ENCODE data around the gene OR4D10.
"Not testable (repeated sequence)": the region's sequence is repeated elsewhere in the genome, so short reads cannot be mapped to it uniquely, and the experiment has no call there.

The OR4D10 gene

DNA sequence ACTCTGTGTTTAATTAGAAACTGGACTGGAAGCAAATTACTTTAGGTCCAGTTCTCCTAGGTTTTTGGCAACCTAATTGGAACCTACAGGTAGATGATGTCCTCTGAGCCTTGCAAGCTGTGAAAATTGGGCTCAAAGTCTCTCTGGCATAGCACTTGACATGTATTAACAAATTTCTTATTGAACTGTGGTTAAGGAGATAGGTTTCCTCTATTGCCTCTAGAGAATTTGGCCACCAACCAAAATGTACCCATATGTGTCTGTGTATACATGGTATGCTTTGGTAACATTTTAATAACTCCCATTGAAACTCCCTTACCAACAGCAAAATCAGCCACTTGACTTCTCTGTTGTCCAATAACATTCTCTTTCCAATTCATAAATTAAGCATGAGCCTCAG lies at the start of gene OR4D10:
Gene OR4D10, plus strand, starts transcription at position 301 of the 400 bp plus-strand sequence. CDS start 4,115 bp downstream, outside the sequence.
- no peak for DNase-seq (ENCODE audit: low read depth in 1 of 2, low spot score in 1 of 2)

DNA sequence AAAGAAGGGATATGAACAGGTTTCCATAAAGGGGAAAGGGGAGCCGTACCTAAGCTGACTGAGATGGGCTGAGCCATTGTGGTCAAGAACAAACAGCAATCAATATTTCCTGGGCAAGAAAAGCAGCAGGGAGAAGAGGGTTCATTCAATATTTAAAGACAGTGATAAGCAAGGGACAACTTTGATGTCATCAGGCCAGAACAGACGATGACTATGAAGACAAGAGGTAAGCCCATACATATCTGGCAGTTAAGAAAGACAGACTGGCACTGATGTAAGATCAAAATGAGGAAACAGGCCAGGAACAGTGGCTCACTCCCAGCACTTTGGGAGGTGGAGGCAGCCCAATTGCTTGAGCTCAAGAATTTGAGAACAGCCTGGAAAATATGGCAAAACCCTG lies 49.3 kb upstream of the OR4D10 start:
- no peak for DNase-seq (ENCODE audit: low read depth in 1 of 2, low spot score in 1 of 2)

DNA sequence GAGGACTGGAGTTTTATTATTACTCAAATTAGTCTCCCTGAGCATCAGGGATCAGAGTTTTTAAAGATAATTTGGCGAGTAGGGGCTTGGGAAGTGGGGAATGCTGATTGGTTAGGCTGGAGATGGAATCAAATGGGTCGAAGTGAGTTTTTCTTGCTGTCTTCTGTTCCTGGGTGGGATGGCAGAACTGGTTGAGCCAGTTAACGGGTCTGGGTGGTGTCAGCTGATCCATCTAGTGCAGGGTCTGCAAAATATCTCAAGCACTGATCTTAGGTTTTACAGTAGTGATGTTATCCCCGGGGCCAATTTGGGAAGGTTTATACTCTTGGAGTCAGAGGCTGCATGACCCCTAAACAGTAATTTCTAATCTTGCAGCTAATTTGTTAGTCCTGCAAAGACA lies 48.0 kb upstream of the OR4D10 start:
- DNase-seq (ENCODE audit: low read depth in 1 of 2, low spot score in 1 of 2): no peak

DNA sequence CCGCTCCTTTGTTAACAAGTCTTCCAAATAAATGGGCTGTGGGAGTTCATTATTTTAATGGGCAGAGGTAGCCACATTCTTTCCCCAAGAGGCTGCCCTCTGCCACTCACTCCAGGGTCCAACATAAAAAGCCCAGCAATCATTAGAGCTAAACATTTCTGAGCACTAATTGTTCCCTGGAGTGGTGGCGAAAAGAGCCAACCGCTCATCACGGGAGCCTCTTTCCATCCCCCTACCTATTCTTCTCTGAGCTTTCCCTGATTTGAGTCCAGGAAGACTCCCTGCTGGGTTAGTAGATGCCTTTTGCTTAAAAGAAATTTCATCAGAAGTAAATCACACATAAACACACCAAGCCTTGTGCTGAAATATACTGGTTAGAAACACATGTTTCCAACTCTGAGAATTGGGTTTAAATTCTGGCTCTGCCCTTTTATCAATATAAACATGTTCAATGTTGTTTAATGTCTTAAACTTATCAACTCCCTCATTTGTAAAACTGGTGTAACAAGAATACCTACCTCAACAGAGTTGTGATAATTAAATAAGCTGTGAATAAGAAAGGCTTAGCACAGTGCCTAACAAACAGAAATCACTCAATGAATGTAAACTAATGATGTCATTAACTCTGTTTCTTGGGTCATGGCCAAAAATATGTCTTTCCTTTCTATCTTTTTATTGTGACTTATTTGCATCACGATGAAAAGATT lies 46.6 kb upstream of the OR4D10 start, which contains the start of gene OR5A2:
Gene OR5A2, minus strand, starts transcription at position 53 of the 707 bp plus-strand sequence. CDS start 3,460 bp downstream, outside the sequence.
- DNase-seq (ENCODE audit: low read depth in 1 of 2, low spot score in 1 of 2): no peak

DNA sequence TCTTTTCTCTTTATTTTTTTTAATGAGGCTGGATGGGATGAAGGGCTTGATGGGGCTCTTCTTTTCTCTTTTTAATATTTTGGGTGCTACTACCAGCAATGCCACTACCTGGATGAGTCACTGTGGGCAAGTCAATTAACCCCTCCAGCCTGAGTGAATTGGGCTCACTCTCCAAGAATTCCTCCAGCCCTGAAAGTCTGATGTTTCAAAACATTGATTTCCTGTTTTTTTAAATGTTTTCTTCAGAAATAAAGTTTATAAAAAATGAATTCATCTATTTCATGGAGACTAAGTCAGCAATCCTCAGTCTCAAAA lies 46.1 kb upstream of the OR4D10 start:
- DNase-seq (ENCODE audit: low read depth in 1 of 2, low spot score in 1 of 2): no peak

DNA sequence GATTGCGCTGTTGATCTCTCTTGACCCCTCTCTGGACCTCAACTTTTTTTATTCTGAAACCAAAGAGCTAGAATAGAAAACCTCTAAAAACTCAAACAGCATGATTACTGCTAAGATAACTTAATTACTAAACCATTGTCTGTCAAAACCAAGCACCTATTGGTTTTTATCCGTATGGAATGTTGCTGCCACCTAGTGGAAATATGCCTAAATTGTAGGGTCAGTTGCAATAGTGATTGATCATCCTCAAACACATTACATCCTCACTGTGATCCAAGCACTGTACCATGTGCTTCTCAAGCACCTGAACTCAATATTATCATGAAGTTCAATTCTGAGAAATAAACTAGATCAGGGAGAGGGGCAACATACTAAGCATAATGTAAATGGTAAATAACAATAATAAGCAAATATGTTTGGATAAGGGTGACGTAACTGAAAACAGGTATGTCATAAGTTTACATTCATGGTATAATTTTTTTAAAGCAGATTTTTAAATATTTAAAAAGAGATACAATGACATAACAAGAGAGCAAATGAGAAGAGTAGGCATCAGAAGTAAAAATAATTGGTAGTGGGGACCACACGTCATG lies 43.1 kb upstream of the OR4D10 start:
- peak in 1 of 2 donors; percentile 61 for DNase-seq (ENCODE audit: low read depth in 1 of 2, low spot score in 1 of 2)

DNA sequence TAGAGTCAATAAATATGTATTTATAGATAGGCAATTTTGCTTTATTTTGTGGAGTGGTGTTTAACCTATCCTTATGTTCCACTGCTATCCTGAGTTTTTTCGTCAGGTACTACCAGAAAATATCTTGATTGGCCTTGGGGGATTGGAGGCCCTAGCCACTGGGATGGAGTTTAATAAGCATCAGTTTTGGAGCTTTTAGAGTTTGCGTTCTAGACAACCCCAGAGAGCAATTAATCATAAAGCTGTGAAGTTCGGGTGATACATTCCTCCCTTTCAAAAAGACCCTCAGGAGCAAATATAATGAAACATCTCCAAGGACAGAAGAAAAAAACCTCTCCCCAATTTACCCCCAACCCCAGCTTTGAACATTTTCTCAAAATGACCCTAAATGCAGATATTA lies 36.9 kb upstream of the OR4D10 start, which contains the start of gene OR5A1:
Gene OR5A1, plus strand, starts transcription at position 301 of the 400 bp plus-strand sequence. CDS start 6,700 bp downstream, outside the sequence.
- no peak for DNase-seq (ENCODE audit: low read depth in 1 of 2, low spot score in 1 of 2)

DNA sequence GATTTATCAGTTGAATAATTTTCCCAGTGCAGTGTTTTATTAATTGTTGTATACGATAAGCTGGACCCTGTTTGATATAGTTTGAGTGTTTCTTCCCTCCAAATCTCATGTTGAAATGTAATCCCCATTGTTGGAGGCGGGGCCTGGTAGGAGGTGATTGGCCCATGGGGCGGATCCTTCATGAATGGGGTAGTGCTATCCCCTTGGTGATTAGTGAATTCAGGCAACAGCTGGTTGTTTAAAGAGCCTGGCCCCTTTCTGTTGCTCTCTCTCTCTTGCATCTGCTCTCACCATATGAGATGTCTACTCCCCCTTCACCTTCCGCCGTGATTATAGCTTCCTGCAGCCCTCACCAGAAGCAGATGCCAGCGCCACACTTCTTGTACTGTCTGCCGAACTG lies 35.3 kb upstream of the OR4D10 start:
- DNase-seq (ENCODE audit: low read depth in 1 of 2, low spot score in 1 of 2): no peak

DNA sequence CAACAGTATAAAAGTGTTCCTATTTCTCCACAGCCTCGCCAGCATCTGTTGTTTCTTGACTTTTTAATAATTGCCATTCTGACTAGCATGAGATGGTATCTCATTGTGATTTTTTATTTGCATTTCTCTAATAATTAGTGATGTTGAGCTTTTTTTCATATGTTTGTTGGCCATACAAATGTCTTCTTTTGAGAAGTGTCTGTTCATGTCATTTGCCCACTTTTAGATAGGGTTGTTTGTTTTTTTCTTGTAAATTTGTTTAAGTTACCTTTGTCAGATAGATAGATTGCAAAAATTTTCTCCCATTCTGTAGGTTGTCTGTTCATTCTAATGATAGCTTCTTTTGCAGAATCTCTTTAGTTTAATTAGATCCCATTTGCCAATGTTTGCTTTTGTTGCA lies 27.5 kb upstream of the OR4D10 start:
- DNase-seq (ENCODE audit: low read depth in 1 of 2, low spot score in 1 of 2): not testable (repeated sequence)

DNA sequence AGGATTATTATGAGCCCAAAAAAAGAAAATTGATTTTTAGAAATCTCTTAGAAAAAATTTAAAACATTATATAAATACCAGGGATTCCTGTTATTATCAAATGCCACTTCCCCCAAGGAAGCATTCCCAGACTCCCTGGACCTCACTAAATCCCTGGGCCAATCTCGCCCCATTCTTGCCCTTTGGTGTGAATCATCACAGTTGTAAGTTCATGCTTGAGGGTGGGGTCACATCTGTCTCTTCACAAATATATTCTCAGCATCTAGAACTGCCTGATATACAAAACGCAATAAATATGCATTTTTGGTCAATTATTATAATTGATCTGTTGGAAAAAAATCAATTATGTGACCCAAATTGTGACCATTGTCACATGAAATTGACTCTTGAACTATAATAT lies 24.6 kb upstream of the OR4D10 start:
- no peak for DNase-seq (ENCODE audit: low read depth in 1 of 2, low spot score in 1 of 2)

DNA sequence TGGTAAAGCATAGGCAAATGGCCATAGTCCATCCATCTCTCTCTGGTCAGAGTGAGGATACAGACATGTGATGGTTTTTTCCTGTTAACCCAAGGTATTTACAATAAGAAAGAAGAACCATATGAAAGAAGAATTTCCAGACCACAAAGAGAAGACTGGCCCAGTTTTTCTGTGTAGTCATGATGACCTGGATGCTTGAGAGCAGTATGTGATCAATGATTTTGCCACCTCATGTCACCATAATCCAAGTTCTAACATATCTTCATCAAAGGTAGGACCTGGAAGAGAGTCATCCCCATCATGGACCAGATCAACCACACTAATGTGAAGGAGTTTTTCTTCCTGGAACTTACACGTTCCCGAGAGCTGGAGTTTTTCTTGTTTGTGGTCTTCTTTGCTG lies 16.5 kb upstream of the OR4D10 start, which contains the start of gene OR4D6:
Gene OR4D6, plus strand, starts transcription at position 301 of the 400 bp plus-strand sequence. Its CDS starts 0 bp downstream, at position 301.
- no peak for DNase-seq (ENCODE audit: low read depth in 1 of 2, low spot score in 1 of 2)

DNA sequence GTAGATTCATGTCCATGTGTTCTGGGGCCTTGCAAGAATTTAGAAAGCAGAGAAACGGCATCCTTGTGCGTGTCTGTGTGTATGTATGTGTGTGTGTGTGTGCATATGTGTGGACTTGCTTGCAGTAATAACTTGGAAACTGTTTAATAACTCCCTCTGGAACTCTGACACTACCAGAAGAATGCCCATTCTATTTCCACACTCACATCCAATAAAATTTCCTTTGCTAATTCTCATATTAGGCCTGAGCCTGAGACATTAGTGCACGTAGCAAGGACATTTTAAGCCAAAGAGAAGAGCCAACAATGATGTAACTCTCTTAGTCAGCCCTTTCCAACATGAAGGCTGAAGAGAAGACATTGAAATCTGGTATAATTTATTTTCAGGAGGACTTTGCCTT lies 13.2 kb upstream of the OR4D10 start:
- DNase-seq (ENCODE audit: low read depth in 1 of 2, low spot score in 1 of 2): no peak

DNA sequence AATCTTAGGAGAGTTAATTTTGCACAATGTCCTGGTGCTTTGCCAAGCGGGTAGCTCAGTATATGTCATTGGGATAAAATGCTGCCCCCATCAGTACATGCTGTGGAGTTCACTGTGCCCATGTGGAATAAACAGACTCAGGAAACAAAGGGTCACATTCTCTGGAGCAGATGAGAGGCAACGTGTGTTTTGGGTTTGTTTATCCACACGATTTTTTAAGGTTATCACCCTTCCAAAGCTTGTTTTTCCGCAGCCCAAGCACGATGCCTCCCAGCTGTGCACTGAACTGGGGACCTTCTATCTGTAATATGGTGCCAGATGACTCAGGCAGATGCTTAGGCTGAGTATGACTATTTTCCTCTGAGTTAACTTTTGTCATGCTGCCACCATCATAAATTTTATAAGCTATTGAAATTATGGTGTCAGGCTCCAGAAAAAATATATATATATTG lies 9.9 kb upstream of the OR4D10 start:
- DNase-seq (ENCODE audit: low read depth in 1 of 2, low spot score in 1 of 2): no peak

DNA sequence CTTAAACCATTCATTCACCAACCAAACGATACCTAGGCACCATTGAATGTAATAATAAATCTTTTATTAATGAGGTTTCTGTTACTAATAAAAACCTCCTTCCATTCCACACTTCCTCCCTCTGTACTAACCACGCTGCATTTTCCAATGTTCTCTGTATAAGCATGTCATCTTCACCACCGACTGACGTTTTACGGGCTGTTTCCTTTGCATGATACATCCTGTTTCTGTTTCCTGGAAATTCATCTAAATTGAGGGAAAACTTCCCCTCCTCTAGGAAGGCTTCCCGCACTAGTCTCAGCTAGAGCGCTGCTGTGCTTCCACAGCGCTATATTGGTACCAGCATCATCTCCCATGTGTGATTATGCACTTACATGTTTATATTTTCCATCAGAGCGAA lies 2.1 kb downstream of the OR4D10 start:
- no peak for DNase-seq (ENCODE audit: low read depth in 1 of 2, low spot score in 1 of 2)

DNA sequence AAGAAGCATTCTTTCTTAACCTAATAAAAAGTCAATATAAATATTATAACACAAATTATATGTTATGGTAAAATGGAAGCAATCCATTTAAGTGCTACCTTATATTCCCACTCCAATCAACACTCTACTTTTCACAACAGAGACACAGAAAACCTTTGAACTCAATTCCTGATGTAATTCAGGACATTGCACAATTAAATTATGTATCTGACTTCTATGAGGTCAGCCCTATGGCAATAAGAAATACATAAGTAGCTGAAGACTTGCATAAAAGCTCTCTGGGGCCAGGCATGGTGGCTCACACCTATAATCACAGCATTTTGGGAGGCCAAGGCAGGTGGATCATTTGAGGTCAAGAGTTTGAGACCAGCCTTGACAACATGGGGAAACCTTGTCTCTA lies 6.8 kb downstream of the OR4D10 start:
- DNase-seq (ENCODE audit: low read depth in 1 of 2, low spot score in 1 of 2): no peak

DNA sequence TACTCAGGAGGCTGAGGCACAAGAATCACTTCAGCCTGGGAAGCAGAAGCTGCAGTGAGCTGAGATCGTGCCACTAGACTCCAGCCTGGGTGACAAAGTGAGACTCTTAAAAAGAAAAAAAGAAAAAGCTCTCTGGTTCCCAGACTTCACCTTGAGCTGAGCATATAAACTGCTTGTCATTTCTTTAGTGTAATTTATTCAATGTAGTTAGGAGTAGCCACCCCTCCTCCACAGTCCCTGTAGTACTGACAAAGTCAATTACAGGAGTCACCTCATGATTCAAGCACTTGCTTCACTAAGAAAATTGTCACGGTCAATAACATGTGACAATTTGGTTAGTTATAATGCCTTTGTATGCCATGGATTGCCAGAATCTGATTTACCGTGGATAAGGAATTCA lies 7.2 kb downstream of the OR4D10 start:
- no peak for DNase-seq (ENCODE audit: low read depth in 1 of 2, low spot score in 1 of 2)

DNA sequence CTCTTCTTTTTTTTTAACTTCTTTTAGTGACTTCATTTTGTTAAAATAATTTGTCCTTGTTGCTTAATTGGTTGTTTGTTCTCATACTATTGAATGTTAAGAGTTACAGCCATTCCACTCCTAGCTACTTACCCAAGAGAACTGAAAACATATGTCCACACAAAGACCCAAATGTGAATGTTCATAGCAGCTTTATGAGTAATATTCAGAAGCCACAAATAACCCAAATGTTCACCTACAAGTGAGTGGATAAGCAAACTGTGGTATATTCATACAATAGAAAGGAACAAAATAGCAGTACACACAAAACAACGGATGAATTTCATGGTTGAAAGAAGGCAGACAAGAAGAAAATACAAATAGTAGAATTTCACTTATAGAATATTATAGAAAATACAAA lies 28.8 kb downstream of the OR4D10 start:
- DNase-seq (ENCODE audit: low read depth in 1 of 2, low spot score in 1 of 2): no peak

DNA sequence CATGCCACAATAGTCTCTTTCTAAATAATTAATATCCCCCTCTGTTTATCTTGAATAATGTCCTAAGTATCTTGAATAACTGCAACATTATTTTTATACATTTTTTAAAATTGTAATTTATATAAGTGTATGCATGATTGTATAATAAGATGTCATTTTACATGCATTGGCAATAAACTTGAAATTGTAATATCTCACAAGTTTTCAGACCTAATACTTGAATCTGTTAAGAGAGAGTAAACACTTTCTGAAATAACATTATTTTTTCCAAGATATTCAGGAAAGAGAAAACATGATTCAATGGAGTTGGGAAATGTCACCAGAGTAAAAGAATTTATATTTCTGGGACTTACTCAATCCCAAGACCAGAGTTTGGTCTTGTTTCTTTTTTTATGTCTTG lies 30.2 kb downstream of the OR4D10 start, which contains the start of gene OR4D11:
Gene OR4D11, plus strand, starts transcription at position 301 of the 400 bp plus-strand sequence. Its CDS starts 0 bp downstream, at position 301.
- no peak for DNase-seq (ENCODE audit: low read depth in 1 of 2, low spot score in 1 of 2)

DNA sequence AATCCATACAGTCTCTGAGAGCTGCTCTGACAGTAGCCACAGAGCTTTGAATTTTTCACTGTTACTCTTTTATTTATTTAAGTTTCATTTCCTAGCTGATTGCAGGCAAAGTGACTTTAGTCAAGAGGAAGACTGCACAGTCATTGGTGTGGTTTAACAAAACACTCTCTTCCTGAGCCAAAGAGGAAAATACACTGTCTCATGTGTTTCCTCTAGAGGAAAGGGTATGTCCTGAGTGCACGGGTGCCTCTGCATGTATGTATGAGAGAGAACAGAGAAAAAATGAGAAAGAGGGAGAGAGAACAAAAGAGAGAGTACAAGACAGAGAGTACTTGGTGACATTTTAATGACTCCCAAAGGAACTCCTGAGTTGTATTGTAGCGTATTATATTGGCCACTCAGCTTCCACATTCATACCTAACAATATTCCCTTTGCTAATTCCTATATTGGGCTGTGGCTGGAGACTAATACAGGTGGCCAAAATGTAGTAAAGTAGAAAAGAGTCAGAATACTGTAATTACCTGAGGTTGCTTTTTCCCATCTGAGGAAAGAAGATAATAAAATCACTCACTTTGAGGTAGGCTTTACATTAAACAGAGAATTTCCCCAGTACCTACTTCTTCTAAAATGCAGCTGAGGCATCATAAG lies 38.0 kb downstream of the OR4D10 start, which contains the start of gene OR4D9:
Gene OR4D9, plus strand, starts transcription at position 599 of the 649 bp plus-strand sequence. CDS start 3,374 bp downstream, outside the sequence.
- DNase-seq (ENCODE audit: low read depth in 1 of 2, low spot score in 1 of 2): no peak

DNA sequence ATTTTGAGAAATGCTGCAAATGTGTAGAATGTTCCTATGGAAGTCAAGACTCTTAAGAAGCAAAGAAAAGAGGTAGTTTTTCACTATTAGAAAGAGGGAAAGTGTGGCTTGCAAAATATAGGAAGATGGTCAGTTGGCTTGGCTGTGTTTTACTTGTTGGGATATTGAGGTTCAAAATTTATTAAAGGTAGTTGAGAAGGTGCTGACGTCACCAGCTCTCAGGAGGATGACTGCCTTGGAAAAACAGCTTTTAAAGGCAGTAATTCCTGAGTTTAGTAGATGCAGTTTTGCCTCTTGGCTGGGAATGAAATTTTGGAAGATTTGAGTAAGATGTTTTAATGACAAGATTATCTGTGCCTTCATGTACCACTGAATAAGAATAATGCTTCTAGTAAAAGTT lies 38.6 kb downstream of the OR4D10 start:
- DNase-seq (ENCODE audit: low read depth in 1 of 2, low spot score in 1 of 2): no peak

DNA sequence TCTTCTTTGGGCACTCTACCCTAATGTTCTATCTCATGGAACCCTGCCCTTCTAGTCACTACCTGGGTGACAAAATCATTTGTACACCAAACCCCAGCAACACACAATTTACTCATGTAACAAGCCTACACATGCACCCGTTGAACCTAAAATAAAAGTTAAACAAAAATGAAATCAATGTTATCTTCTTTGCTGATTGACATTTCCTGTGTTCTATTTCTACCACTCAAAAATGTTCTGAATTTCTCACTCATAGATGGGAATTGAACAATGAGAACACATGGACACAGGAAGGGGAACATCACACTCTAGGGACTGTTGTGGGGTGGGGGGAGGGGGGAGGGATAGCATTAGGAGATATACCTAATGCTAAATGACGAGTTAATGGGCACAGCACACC lies 47.0 kb downstream of the OR4D10 start:
- DNase-seq (ENCODE audit: low read depth in 1 of 2, low spot score in 1 of 2): not testable (repeated sequence)

DNA sequence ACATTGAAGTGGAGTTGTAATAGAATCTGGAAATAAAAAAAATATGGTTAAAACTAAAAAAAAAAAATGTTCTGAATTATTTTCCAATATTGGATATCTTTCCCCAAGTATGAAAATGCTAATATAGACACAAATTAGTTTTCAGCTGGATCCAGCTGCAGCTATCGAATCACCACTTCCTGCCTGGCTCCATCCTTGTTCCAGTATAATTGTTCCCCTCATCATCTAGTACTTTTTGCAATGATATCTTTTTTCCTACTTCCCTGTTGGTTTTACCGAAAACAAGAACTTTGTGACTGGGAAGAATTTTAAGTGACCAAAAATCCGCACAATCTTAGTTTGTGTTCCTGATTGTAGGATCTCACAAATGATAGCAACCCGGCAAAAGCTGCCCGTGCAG lies 47.6 kb downstream of the OR4D10 start:
- no peak for DNase-seq (ENCODE audit: low read depth in 1 of 2, low spot score in 1 of 2)
